GM08714 (cell line): ENCODE measurements around the gene LEMD3.

Experiments
- H3K4me3 ChIP-seq: fragments of 200-500 bp; sonication (Bioruptor generic); 2 replicates; pipeline ENCODE4 v1.5.1; 2014; ENCODE audit warnings: mild to moderate bottlenecking, low read length, inconsistent platforms
- ZNF274 ChIP-seq: IDR thresholded peaks from 2 replicates; pipeline ENCODE4 v1.6.1; 2012; ENCODE audit warnings: mild to moderate bottlenecking, low read depth, low read length

The LEMD3 gene

DNA sequence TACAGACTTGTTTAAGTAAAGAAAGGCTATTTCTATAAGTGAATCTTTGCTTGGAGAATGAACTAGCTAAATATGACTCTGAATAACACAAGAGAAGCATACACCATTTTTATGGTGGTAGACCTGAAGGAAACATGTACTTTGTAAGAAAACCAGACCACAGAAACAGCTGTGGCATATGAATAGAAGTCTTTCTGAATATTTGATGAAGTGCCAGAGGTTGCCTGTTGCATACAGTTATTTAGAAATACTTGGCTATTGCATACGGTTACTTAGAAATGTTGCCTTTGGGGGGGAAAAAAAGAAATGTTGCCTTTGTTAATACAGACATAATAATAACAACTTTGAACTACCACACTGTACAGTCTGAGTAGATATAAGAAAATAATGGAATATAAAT, 16.8 kb upstream of the LEMD3 start:
- no peak overlapping the region for H3K4me3 ChIP-seq
- no peak for TF ChIP-seq ZNF274

DNA sequence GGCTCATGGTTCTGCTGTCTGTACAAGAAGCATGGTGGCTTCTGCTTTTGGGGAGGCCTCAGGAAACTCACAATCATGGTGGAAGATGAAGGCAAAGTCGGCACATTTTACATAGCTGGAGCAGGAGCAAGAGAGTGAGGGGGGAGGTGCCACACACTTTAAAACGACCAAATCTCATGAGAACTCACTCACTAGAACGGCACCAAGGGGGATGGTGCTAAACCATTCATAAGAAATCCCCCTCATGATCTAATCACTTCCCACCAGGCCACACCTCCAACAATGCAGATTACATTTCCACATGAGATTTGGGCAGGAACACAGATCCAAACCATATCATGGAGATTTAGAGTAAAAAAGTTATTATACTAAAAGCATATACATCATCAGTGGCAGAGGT, 13.6 kb upstream of the LEMD3 start:
- no peak for TF ChIP-seq ZNF274
- no peak overlapping the region; the same call in 1 of the 2 replicates for H3K4me3 ChIP-seq

DNA sequence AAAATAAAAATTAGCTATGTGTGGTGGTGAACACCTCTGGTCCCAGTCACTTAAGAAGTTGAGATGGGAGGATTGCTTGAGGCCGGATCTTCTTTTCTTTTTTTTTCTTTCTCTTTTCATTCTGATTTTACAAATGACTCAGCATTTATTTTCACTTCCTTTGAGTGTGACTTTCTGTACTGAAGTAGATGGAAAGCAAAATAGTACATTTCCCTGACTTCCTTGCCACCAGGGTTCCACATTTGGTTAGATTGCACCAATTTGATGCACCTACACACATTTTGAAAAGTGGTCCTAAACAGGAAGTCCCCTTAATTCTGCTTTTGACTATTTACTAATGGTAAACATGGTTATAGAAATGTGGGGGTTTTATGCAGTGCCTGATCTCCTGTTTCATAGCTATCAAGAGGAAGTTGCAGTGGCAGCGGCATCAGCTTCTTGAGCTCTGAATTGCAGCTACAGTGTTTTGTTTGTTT, 13.0 kb upstream of the LEMD3 start:
- TF ChIP-seq ZNF274, result no peak
- peak overlapping the region; percentile 31; the same call in 1 of the 2 replicates for H3K4me3 ChIP-seq

DNA sequence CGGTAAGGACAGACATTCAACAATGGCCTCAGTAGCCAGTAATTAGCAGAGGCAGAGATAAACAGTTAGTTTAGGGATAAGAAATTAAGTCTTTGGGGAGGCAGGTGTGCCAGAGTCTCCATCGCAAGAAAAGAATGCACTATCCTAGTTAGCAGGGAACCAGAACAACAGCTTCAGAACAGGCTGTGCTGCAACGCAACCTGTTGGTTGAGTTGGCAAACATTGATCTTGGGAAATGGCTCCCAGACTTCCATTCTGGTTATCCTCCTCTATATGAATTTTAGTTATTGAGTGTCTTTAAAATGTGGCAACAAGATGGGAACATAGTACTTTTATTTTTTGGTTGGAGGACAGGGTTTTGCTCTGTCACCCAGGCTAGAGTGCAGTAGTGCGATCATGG, 12.3 kb upstream of the LEMD3 start:
- TF ChIP-seq ZNF274, result no peak
- peak overlapping the region; percentile 31; the same call in 1 of the 2 replicates for H3K4me3 ChIP-seq

DNA sequence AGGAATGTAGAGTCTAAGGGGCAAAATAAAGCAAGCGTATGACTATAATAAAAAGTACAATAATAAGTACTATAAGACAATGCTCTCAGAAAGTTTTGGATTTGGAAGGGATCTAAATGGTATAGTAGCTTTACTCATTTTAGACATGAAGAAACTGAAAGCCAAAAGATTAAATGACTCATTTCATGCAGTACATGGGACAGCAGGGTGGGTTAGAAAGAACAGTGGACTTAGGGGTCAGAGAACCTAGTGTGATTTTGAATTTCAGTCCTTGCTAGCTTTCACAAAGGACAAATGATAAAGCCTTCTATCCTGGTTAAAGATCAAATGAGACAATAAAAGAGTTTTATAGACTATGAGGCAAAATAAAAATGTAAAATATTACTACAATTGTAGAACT, 6.8 kb upstream of the LEMD3 start:
- no peak overlapping the region for H3K4me3 ChIP-seq
- TF ChIP-seq ZNF274, result no peak

DNA sequence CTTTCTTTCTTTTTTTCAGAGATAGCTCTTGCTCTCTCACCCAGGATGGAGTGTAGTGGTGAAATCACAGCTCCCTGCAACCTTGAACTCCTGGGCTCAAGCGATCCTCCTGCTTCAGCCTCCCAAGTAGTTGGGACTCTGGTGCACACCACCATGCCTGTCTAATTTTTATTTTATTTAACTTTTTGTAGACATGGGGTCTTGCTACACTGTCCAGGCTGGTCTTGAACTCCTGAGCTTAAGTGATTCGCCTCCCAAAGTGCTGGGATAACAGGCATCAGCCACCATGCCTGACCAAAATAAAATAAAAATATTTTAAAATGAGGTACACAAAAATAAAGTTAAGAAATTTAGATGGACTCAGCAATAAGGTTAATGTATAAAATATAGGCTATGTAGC, 5.1 kb upstream of the LEMD3 start:
- no peak for TF ChIP-seq ZNF274
- H3K4me3 ChIP-seq, result no peak overlapping the region

DNA sequence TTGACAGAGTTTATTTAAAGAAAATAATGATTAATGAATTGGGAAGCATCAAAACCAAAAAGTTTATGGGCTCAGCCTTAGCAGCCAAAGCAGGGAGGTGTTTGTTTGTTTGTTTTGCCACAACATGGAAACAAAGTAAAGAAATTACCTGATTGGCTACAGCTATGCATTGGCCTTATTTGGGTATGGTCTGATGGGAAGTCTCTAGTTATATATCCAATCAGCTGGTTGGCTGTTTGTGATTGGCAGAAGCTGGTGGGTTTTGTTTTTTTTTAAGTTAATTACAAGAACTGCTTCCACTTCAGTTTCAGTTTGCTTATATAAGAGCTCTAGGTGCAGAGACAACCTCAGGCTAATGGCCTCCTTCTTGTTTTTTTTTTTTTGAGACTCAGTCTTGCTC, 4.6 kb upstream of the LEMD3 start:
- no peak for TF ChIP-seq ZNF274
- no peak overlapping the region for H3K4me3 ChIP-seq

DNA sequence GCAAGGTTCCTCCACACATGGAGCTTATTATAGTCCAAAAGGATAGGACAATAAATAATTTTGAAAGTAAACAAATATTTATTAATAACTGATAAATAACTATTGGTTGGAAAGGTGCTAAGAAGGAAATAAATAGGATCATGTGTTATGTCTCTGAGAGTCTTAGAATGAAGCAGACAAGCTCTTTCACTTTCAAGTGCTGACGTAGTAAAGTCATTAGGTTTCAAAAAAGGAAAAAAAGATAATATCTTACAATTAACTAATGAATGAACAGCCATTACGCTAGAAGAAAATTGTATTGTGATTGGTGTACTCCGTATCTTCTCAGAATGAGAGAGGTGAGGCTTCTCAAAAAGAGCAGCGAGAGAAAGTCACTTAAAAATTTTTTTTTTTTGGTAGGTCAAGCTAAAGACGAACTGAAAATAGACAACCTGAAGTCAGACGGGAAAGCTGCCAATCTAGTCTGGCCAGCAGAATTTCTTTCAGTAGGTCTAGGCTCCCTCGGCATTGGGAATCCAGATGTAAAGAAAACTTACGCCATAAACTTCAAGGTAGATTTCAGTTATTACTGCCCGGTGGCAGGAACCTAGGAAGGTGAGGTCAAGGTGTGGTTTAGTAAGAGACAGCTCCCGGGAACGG, 583 bp upstream of the LEMD3 start:
- H3K4me3 ChIP-seq, result peak overlapping the region; percentile 82
- no peak for TF ChIP-seq ZNF274

DNA sequence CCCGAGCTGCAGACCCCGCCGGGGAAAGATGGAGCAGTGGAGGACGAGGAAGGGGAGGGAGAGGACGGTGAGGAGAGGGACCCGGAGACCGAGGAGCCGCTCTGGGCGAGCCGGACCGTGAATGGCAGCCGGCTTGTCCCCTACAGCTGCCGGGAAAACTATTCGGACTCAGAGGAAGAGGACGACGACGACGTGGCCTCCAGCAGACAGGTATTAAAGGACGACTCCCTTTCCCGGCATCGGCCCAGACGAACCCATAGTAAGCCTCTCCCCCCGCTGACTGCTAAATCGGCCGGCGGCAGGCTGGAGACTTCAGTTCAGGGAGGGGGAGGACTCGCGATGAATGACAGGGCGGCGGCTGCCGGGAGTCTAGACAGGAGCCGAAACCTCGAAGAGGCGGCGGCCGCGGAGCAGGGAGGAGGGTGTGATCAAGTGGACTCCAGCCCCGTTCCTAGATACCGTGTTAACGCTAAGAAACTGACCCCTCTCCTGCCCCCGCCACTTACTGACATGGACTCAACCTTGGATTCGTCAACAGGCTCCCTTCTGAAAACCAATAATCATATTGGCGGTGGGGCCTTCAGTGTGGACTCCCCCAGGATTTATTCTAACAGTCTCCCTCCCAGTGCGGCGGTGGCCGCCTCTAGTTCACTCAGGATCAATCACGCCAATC, 962 bp downstream of the LEMD3 start:
- H3K4me3 ChIP-seq, result peak overlapping the region; percentile 82
- no peak for TF ChIP-seq ZNF274

DNA sequence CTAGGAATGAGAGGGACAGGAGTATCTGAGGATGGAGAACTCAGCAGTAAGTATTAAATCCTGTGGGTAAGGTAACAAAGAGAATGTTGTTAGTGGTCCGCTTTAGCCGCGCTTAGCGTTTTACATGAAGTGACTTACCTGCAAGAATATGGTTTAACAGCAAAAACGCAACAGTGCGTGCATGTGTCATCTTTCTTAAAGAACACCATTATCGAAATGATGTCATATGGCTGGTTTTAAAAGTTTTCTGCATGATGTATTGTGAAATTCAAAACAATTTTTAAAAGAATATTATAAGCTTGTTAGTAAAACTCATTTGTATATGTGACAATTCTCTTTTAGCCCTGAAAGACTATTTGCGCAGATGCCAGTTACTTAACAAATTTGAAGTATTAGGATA, 1.7 kb downstream of the LEMD3 start:
- peak overlapping the region; percentile 82 for H3K4me3 ChIP-seq
- TF ChIP-seq ZNF274, result no peak

DNA sequence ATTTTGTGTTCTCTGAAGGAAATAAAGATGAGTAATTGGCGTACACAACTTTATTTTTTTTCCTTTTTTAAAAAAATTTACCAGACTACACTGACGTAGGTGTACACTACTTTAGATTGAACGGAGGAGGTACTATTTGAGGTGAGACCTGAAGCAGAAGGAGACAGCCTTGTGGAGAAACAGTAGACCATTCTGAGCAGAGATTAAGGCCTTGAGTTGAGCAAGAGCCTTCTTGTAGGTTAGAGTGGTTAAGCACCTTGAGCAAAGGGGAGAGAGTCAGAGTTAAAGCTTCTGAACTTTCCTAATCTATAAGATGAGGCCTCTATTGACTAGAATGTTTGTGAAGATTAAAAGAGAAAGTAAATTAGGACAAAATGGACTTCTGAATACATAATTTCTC, 2.5 kb downstream of the LEMD3 start:
- no peak for TF ChIP-seq ZNF274
- peak overlapping the region; percentile 82 for H3K4me3 ChIP-seq

DNA sequence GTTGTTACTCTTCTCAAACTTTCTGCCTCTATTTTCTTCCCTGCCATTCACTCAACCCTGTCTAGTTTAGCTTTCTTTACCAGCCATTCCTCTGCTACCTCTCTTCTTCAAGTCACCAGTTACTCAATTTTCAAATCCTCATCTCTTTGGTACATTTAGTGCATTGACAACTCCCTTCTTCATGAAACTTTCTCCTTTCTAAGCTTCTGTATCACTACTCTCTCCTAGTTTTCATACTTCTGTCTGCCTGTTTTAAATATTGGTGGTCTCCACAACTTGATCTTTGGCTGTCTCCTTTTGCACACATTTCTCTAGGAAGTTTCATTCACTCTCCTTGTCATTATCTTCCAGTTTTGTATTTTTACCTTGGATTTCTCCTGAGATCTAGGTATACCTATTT, 6.0 kb downstream of the LEMD3 start:
- H3K4me3 ChIP-seq, result no peak overlapping the region
- TF ChIP-seq ZNF274, result no peak

DNA sequence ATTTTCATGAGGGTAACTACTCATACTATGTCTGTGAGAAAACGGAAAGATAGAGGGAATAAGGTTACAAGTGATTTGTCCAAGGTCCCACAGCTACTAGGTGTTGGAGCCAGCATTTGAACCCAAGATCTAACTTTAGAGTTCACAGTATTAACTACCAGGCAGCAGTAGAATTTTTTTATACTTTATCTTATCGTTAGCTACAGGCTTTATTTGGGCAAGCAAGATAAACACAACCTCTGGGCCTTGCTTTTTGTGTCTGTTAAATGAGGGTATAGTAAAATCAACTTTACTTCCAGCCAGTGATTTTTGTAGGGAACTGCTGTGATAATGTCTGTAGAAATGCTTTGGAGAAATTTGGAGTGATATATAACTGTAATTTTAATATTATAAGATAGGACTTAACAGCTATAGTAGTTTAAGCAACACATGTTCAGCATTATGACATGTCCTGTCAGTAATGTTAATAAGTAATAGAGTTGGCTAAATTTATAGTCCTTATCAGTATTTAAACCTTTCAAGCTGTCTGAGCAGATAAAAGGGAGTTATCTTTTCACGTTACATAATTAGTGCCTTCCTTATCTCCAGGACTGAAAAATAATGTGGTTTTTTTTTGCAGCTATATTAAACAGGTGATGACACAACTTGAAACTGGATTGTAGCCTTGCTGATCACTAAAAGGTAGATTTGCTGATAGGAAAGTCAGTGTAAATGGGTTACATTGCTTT, 12.8 kb downstream of the LEMD3 start:
- H3K4me3 ChIP-seq, result no peak overlapping the region
- no peak for TF ChIP-seq ZNF274

DNA sequence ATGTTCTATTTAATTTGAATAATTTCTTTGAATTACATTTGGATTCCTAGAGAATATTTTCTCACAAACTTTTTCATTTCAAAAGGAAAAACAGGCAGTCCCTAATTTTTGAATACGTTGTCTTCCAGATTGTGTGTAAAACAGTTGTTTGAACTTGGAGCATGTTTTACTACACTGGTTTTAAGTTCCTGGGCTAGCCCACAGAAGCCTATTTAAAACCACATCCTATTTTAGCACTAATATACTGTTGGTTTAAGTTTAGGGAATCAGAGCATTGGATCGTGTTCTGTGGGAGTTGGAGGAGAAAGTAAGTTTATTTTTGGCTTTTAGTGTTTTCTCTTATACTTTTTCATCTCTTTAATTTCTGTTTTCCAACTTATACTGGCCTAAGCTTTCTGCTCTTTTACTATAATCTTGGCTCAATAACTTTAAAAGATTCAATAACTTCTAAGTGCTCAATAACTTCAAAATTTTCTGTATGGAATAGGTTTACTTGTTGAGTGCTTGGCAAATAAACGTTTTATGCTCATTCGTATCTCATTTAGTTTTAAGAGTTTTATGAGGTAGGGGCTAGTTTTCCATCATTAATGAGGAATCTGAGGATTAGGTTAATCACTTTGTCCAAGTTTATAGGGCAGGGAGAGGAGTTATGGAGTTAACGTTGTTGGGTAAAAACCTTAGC, 14.9 kb downstream of the LEMD3 start:
- no peak overlapping the region for H3K4me3 ChIP-seq
- TF ChIP-seq ZNF274, result no peak
